Measurements from ENCODE around the gene OVCA2.

The OVCA2 gene

GRCh38 chr17:2030779-2031163 lies 11.1 kb upstream of the OVCA2 start:
- in situ Hi-C loops (cut with MboI; ENCODE audit: low sequenced_read_pairs), result no loop called here

DNA sequence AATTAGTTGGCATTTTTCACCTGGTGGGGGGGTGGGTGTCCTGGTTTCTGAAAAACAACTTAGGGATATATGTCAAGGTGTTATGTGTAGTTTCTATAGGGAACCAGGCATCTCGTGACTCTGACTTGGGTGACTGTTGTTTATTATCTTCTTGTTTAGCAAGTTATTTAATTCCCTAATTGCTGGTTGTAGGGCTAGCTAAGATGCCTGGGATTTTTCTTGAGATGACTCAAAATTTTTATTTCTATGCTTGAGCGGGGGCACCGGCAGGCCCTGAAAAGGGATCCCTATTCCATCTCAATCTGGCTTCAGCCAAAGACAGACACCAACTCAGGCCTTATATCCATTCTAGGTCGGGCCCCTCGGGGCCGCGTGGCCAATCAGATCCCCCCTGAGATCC lies 8.7 kb upstream of the OVCA2 start:
- in situ Hi-C loops (cut with MboI; ENCODE audit: low sequenced_read_pairs), result no loop called here

DNA sequence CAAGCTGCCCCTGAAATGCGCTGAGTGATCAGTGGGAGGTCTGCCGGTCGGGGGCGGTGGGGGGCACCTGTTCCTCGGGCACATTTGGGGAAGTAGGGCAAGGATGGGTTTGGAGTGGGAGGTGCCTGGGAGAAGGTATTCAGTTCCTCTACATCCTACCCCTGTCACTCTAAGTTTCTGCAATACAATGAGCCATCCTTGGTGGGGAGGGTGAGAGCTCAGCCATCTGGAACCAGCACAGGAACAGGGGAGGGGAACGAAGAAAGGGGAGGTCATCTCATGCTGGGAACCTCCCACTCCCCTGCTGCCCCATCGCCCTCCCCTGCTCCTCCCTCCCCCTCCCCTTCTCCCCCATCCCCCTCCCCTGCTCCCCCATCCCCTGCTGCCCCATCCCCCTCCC lies 7.7 kb upstream of the OVCA2 start:
- in situ Hi-C loops (cut with MboI; ENCODE audit: low sequenced_read_pairs), result no loop called here

- in situ Hi-C loops (cut with MboI; ENCODE audit: low sequenced_read_pairs), result no loop called here
Measured at GRCh38 chr17:2034806-2035540, 6.8 kb upstream of the OVCA2 start.

- in situ Hi-C loops (cut with MboI; ENCODE audit: low sequenced_read_pairs), result no loop called here
Measured at GRCh38 chr17:2035541-2036488, 6.0 kb upstream of the OVCA2 start.

DNA sequence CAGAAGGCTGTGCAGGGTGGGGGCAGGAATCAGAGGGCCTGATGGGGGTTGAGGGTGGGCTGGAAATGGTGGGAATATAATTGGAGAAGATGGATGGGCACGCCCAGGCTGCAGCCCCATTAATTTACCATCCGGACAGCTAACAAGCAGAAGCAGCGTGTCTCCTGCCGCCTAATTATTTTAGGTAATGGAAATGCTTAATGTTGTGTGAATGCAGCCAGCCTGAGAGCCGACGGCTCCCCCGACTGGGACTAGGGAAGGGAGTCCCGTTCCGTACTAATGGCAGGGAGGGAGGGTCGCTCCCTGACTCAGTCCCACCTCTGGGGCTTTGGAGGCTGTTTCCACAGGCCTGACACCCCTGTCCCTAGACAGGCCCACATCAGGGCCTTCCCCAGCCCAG lies 4.7 kb upstream of the OVCA2 start:
- in situ Hi-C loops (cut with MboI; ENCODE audit: low sequenced_read_pairs), result no loop called here

DNA sequence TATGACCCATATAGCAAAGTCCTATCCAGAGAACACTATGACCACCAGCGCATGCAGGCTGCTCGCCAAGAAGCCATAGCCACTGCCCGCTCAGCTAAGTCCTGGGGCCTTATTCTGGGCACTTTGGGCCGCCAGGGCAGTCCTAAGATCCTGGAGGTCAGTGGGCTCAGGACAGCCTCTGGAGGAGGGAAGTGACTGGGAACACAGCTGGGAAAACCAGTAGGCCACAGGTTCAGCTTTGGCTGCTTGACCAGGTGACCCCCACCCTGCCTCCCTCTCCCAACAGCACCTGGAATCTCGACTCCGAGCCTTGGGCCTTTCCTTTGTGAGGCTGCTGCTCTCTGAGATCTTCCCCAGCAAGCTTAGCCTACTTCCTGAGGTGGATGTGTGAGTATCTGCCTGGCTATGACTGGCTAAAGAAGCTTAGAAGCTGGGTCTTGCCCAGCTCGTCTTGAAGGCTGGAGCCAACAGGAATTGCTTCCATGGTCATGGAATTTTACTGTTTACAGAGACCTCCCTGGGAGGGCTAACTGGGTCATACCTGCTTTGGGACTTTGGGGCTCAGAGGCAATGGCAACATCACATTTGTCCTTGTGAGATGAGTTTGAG lies 1.5 kb upstream of the OVCA2 start:
- in situ Hi-C loops (cut with MboI; ENCODE audit: low sequenced_read_pairs), result no loop called here

DNA sequence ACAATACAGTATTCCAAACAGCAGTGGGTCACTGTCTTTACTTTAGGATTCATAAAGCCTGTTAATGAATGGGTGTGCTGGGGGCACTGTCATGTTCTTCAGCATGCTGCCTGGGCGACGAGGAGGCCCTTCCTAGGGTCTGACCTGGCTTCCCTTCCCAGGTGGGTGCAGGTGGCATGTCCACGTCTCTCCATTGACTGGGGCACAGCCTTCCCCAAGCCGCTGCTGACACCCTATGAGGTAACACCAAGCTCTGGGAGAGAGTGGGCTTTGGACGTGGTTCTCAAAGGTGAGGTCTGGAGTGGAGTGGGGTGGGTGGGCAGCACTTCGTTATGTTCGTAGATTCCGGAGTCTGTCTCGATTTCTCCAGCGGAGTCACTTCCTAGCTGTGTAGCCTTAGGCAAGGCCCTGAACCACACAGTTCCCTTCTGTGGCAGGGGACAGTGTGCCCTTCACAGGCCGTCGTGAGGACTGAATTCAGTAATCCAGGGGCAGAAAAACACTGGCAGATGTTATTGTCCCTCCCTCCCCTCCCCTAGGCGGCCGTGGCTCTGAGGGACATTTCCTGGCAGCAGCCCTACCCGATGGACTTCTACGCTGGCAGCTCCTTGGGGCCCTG lies 771 bp upstream of the OVCA2 start:
- in situ Hi-C loops (cut with MboI; ENCODE audit: low sequenced_read_pairs), result no loop called here

DNA sequence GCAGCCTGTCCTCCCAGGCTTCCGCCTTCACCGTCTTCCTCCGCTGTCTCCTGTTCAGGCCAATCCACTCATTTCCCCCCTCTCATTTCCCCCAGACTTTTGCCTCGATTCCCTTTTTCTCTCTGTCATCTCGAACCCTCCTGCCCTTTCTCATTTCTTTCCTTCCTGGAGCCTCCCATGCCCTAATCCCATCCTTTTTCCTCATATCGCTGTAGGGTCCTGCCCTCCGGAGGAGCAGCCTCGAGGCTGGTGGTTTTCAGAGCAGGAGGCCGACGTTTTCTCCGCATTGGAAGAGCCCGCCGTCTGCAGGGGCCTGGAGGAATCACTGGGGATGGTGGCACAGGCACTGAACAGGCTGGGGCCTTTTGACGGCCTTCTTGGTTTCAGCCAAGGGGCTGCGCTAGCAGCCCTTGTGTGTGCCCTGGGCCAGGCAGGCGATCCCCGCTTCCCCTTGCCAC lies 597 bp downstream of the OVCA2 start:
- in situ Hi-C loops (cut with MboI; ENCODE audit: low sequenced_read_pairs), result no loop called here

DNA sequence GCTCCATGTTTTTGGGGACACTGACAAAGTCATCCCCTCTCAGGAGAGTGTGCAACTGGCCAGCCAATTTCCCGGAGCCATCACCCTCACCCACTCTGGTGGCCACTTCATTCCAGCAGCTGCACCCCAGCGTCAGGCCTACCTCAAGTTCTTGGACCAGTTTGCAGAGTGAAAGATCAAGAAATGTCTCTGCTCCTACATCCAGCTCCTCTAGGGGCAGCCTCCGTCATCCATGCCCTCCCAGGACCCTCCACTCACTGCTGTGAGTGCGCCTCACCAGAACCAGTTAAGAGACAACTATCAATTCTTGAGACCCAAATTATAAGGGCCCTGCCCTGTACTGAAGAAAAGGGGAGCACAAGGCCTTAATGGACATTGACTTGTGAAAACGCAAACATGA lies 1.1 kb downstream of the OVCA2 start:
- in situ Hi-C loops (cut with MboI; ENCODE audit: low sequenced_read_pairs), result no loop called here

DNA sequence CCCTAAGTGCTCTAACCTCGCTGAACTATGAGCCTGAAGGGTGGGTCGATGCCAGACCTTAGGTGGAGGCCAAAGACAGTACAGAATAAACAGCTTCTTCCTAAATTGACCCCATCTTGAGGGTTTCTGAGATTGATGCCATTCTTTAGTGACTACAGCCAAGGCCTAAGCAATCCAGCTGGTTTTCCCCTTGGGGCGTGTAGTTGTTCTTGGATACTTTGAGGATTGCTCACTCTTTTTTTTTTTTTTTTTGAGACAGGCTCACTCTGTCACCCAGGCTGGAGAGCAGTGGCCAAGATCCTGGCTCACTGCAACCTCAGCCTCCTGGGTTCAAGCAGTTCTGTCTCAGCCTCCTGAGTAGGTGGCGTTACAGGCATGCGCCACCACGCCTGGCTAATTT lies 2.0 kb downstream of the OVCA2 start:
- in situ Hi-C loops (cut with MboI; ENCODE audit: low sequenced_read_pairs), result no loop called here

DNA sequence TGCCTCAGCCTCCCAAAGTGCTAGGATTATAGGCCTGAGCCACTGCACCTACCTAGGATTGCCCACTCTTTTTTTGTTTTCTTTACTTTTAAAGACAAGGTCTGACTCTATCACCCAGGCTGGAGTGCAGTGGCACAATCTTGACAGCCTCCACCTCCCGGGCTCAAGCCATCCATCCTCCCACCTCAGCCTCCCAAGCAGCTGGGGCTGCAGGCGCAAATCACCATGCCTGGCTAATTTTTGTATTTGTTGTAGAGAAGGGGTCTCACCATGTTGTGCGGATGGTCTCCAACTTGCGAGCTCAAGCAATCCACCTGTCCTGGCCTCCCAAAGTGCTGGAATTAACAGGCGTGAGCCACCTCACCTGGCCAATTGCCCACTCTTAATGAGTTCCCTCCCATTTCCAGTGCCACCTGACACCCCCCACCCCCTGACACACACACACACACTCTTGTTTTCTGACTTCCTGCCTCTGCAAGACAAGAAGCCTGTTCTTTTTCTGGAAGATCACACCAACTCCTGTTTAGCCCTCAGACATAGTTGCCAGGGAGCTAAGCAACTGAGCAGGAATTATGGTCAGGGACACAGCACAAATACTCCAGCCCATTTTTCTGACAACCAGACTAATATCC lies 2.6 kb downstream of the OVCA2 start:
- in situ Hi-C loops (cut with MboI; ENCODE audit: low sequenced_read_pairs), result no loop called here

GRCh38 chr17:2047590-2047989 lies 5.8 kb downstream of the OVCA2 start:
- in situ Hi-C loops (cut with MboI; ENCODE audit: low sequenced_read_pairs), result no loop called here

- in situ Hi-C loops (cut with MboI; ENCODE audit: low sequenced_read_pairs), result no loop called here
Measured at GRCh38 chr17:2048805-2049204, 7.0 kb downstream of the OVCA2 start.

DNA sequence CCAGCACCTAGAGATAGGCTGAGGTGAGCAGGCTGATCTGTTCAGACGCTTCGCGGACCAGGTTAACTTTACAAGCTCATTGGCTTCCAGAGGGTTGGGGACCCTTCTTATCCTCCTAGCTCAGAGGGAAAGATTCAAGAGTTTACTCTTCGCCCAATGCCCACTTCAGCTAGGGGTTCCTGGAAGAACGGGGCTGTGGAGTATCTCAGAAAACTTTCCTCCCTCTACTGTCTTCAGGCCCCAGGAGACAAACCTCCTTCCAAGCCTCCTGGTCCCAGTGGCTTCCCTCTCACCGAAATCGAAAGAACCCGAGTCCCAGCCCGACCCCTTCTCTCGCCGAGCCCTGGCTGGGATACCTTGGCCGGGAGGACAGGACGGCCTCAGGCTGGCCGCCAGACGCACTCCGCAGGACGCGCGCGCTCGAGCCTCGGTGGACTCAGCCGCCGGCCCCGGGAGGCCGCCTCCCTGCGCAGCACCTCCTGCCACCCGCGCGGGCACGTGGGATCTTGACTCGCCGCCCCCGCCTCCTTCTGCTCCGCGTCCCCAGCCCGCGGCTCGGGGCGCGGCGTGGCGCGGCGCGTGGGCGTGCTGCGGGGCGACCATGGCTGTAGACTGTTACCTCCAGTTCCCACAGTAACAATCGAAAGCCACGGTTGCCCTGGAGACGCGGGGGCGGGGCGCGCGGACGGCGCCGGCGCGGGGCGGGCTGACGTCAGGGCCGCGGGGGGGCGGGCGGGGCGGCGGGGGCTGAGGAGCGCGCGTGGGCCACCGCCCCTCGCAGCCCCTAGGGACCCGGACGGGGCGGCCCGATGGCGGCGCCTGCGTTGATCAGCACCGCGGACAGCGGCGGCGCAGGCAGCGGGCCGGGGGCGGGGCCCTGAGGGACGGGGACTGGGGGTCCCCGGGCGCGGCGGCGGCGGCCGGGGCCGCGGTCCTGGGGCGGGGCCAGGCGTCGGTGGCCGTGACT lies 7.8 kb downstream of the OVCA2 start:
- in situ Hi-C loops (cut with MboI; ENCODE audit: low sequenced_read_pairs), result loop anchor here (25.0 kb wide), 1 partner anchor 188 kb away; no protein-coding TSS in a partner anchor

DNA sequence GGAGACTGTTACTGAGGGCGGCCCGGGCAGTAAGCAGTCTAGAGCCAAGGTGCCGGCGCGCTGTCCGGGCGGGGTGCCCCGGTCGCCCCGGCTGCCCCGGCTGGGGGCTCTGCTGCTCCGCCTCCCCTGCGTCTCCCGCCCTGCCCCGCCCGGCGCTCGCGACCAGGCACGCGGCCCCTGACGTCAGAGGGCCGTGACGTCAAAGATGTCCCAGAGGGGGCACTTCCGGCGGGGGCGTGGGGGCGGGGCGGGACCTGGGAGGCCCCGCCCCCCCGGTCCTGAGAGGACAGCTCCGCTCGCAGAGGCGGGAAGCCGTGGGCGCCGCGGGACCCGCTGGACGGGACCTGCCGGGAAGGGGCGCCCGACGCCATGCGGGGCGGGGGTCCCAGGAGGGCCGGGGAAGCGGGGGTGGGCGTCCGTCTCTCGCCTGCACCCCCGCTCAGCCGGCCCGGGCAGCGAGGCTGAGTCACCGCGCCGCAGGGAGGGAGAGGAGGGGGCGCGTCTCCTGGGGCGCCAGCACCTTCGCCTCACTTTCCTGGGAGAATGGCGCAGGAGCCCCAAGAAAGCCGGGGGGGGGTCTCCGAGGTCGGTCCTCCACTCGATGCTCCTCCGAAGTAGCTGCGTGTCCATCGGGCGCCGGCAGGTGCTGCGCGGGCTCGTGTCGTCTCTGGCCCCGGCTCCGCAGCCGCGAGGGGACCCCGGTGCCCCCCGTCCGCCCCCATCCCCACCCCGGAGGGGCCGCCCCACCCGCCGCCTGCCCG lies 8.7 kb downstream of the OVCA2 start:
- in situ Hi-C loops (cut with MboI; ENCODE audit: low sequenced_read_pairs), result loop anchor here (25.0 kb wide), 1 partner anchor 187 kb away; no protein-coding TSS in a partner anchor

- in situ Hi-C loops (cut with MboI; ENCODE audit: low sequenced_read_pairs), result loop anchor here (25.0 kb wide), 1 partner anchor 186 kb away; no protein-coding TSS in a partner anchor
Measured at GRCh38 chr17:2051061-2051932, 9.5 kb downstream of the OVCA2 start.

All from HL-60/S4 treated with phorbol 12-myristate 13-acetate at 8.2 ng/mL for 4 days and 3 days (cell line).